Fibroblast of lung (primary cell): ENCODE data around the gene CHMP6.

Source experiments
- CTCF ChIP-seq, 2 donors: IDR thresholded peaks in 1 of 2; conservative IDR thresholded peaks in 1 of 2; 1 replicate in 1 of 2; 2 replicates in 1 of 2; pipeline ENCODE4 v1.5.1; 2011 to 2012; ENCODE audit warnings: low read length in 2 of 2, control low read depth in 1 of 2, inconsistent platforms in 1 of 2, low read depth in 1 of 2, mild to moderate bottlenecking in 1 of 2
- EZH2 ChIP-seq: IDR thresholded peaks from 2 replicates; pipeline ENCODE4 v1.5.1; 2012; ENCODE audit warnings: low read length, control low read depth, mild to moderate bottlenecking; ENCODE audit errors: missing control alignments

- no peak for TF ChIP-seq CTCF (conservative IDR thresholded peaks at IDR 0.05 in 1 of 2, IDR thresholded peaks at IDR 0.05 in 1 of 2; ENCODE audit: low read depth in 1 of 2, low read length in 2 of 2)
- no peak for TF ChIP-seq EZH2
These were observed 12.8 kb upstream of the CHMP6 start for GRCh38 chr17:80978499-80979497.
